SKM-1 treated with dmso at 0.1 percent for 144 hours (cell line): ENCODE data around the gene KMO.

ENCODE experiments used
- DNase-seq: peaks from one replicate; lab custom pipeline; 2025; ENCODE audit not compliant: unreplicated experiment; lab: John Stamatoyannopoulos, UW

Gene KMO

GRCh38 chr1:241536304-241536703 lies 4.1 kb downstream of the KMO start:
- no peak for DNase-seq

- DNase-seq: no peak
Observed at GRCh38 chr1:241536969-241537368, 4.8 kb downstream of the KMO start.

- DNase-seq: peak; percentile 35
Observed at GRCh38 chr1:241542199-241542907, 10.2 kb downstream of the KMO start.

- DNase-seq: no peak
Observed at GRCh38 chr1:241548008-241548407, 15.8 kb downstream of the KMO start.

GRCh38 chr1:241550318-241550717 lies 18.1 kb downstream of the KMO start:
- DNase-seq: no peak

- DNase-seq: peak; percentile 97
Observed at GRCh38 chr1:241551759-241552638, 19.8 kb downstream of the KMO start.

GRCh38 chr1:241553886-241554592 lies 21.9 kb downstream of the KMO start:
- DNase-seq: peak; percentile 65

- DNase-seq: no peak
Observed at GRCh38 chr1:241555526-241555925, 23.3 kb downstream of the KMO start.

- no peak for DNase-seq
Observed at GRCh38 chr1:241557031-241557430, 24.9 kb downstream of the KMO start.

- no peak for DNase-seq
Observed at GRCh38 chr1:241557551-241558193, 25.5 kb downstream of the KMO start.

GRCh38 chr1:241560146-241560848 lies 28.1 kb downstream of the KMO start:
- peak; percentile 92 for DNase-seq

- no peak for DNase-seq
Observed at GRCh38 chr1:241560849-241561187, 28.6 kb downstream of the KMO start.

- DNase-seq: no peak
Observed at GRCh38 chr1:241569848-241570247, 37.7 kb downstream of the KMO start.

- DNase-seq: no peak
Observed at GRCh38 chr1:241574154-241574553, 42.0 kb downstream of the KMO start.

- DNase-seq: no peak
Observed at GRCh38 chr1:241579434-241579833, 47.3 kb downstream of the KMO start.

GRCh38 chr1:241582921-241583321 lies 50.7 kb downstream of the KMO start:
- DNase-seq: no peak

- DNase-seq: no peak
Observed at GRCh38 chr1:241586905-241587512, 54.8 kb downstream of the KMO start.

GRCh38 chr1:241589521-241589920 lies 57.3 kb downstream of the KMO start:
- DNase-seq: peak; percentile 69

GRCh38 chr1:241590719-241591118 lies 58.5 kb downstream of the KMO start:
- DNase-seq: no peak

- DNase-seq: no peak
Observed at GRCh38 chr1:241591317-241591716, 59.1 kb downstream of the KMO start.
